DND-41 (cell line): Measurements from ENCODE around the gene HEMK1.

ENCODE experiments used
- ATAC-seq: fragments of 200-7000 bp; cut with Tn5 transposase; 3 replicates; pipeline ENCODE4 v1.9.1; 2021; ENCODE audit warnings: low read depth; ENCODE audit not compliant: insufficient read depth
- DNase-seq: peaks from one replicate; pipeline ENCODE4 v3.0.0-alpha.2; 2020
- H2AFZ ChIP-seq: 2 replicates; pipeline ENCODE4 v1.6.0; 2012; ENCODE audit warnings: low read depth, low read length
- H3K27ac ChIP-seq: 2 replicates; pipeline ENCODE4 v1.5.1; 2012; ENCODE audit warnings: low read length, inconsistent platforms
- H3K27me3 ChIP-seq: fragments of 200-600 bp; sonication (generic); 2 replicates; pipeline ENCODE4 v1.6.0; 2012; ENCODE audit warnings: low read length, mild to moderate bottlenecking, inconsistent platforms; ENCODE audit not compliant: insufficient read depth, poor library complexity
- H3K36me3 ChIP-seq: 2 replicates; pipeline ENCODE4 v1.5.1; 2012; ENCODE audit warnings: low read length, inconsistent platforms; ENCODE audit not compliant: insufficient read depth
- H3K4me1 ChIP-seq: 2 replicates; pipeline ENCODE4 v1.5.1; 2012; ENCODE audit warnings: mild to moderate bottlenecking, low read length; ENCODE audit not compliant: insufficient read depth
- H3K4me2 ChIP-seq: 2 replicates; pipeline ENCODE4 v1.6.0; 2012; ENCODE audit warnings: mild to moderate bottlenecking, moderate library complexity, low read length, inconsistent platforms; ENCODE audit not compliant: insufficient read depth
- H3K4me3 ChIP-seq, 2 experiments: fragments of 200-600 bp in 1 of 2; shearing (Covaris generic) in 1 of 2; 2 replicates each; pipeline ENCODE4 v1.5.1; 2012 to 2016; ENCODE audit warnings: inconsistent platforms in 2 of 2, low read length in 2 of 2, mild to moderate bottlenecking in 2 of 2, low read depth in 1 of 2, moderate library complexity in 1 of 2
- H3K79me2 ChIP-seq: 2 replicates; pipeline ENCODE4 v1.6.0; 2012; ENCODE audit warnings: low read length, inconsistent platforms; ENCODE audit not compliant: insufficient read depth
- H3K9ac ChIP-seq: 2 replicates; pipeline ENCODE4 v1.6.0; 2012; ENCODE audit warnings: low read depth, mild to moderate bottlenecking, inconsistent platforms, low read length, moderate library complexity
- H3K9me3 ChIP-seq: 2 replicates; pipeline ENCODE4 v1.5.1; 2012; ENCODE audit warnings: low read length, moderate library complexity, mild to moderate bottlenecking, inconsistent platforms; ENCODE audit not compliant: insufficient read depth, severe bottlenecking
- H4K20me1 ChIP-seq: 2 replicates; pipeline ENCODE4 v1.6.0; 2012; ENCODE audit warnings: low read length; ENCODE audit not compliant: insufficient read depth
- CTCF ChIP-seq: IDR thresholded peaks from 2 replicates; pipeline ENCODE4 v1.5.1; 2012; ENCODE audit warnings: borderline replicate concordance, low read length, moderate library complexity, mild to moderate bottlenecking; ENCODE audit not compliant: poor library complexity, severe bottlenecking; ENCODE audit errors: extremely low read depth
- EZH2 ChIP-seq: IDR thresholded peaks from 3 replicates; pipeline ENCODE4 v1.6.1; 2012; ENCODE audit warnings: borderline replicate concordance, low read depth, mild to moderate bottlenecking, moderate library complexity, low read length, inconsistent platforms; ENCODE audit not compliant: severe bottlenecking

The HEMK1 gene

GRCh38 chr3:50539356-50540286, 29.7 kb upstream of the HEMK1 start:
- Histone ChIP-seq H3K79me2 (no peaks in the 10 kb centered on the region), H3K36me3 (no peaks in the 10 kb centered on the region), H3K27me3 (peaks cover 45% of the 10 kb centered on the region), H3K4me2 (no peak overlapping the region), H3K9ac (no peak overlapping the region), H3K4me1 (no peaks in the 10 kb centered on the region), H3K4me3 (no peak overlapping the region), H2AFZ (no peak overlapping the region), H4K20me1 (peaks cover 13% of the 10 kb centered on the region), H3K9me3 (no peaks in the 10 kb centered on the region), H3K27ac (no peak overlapping the region)
- DNase-seq (no peak), ATAC-seq (no peak)
- TF ChIP-seq CTCF, result no peak
- no peak for TF ChIP-seq EZH2

- Histone ChIP-seq H3K27me3 (peaks cover 36% of the 10 kb centered on the region), H3K9ac (no peak overlapping the region), H3K4me3 (no peak overlapping the region), H3K4me2 (no peak overlapping the region), H3K9me3 (no peaks in the 10 kb centered on the region), H3K4me1 (no peaks in the 10 kb centered on the region), H3K27ac (no peak overlapping the region), H3K79me2 (no peaks in the 10 kb centered on the region), H4K20me1 (peaks cover 3% of the 10 kb centered on the region), H2AFZ (no peak overlapping the region), H3K36me3 (no peaks in the 10 kb centered on the region)
- DNase-seq (peak; percentile 62), ATAC-seq (peak; percentile 86)
- TF ChIP-seq EZH2 (no peak), CTCF (peak; percentile 95)
Measured at GRCh38 chr3:50542177-50543034, 26.9 kb upstream of the HEMK1 start.

- ATAC-seq (no peak), DNase-seq (no peak)
- no peak overlapping the region for H3K4me2 ChIP-seq
- H3K27ac ChIP-seq, result no peak overlapping the region
- H4K20me1 ChIP-seq, result peaks cover 7% of the 10 kb centered on the region; the same call in 1 of the 2 replicates
- H3K4me1 ChIP-seq, result no peaks in the 10 kb centered on the region
- H3K79me2 ChIP-seq, result no peaks in the 10 kb centered on the region
- no peaks in the 10 kb centered on the region for H3K36me3 ChIP-seq
- no peak overlapping the region for H2AFZ ChIP-seq
- TF ChIP-seq EZH2 (no peak), CTCF (no peak)
- peaks cover 11% of the 10 kb centered on the region for H3K27me3 ChIP-seq
- H3K4me3 ChIP-seq, result no peak overlapping the region
- no peaks in the 10 kb centered on the region for H3K9me3 ChIP-seq
- H3K9ac ChIP-seq, result no peak overlapping the region
Measured at GRCh38 chr3:50545781-50546180, 23.5 kb upstream of the HEMK1 start.
